ENCODE results near the gene WHRN. TPM values are rescaled to one million over a fixed set of nuclear protein-coding genes. Genes with fewer than 3 reads are reported as not detected.

Gene WHRN
- total RNA-seq, 4 donors from 2014 or later = 3.7 to 13.2 (median 6.0) TPM

DNA sequence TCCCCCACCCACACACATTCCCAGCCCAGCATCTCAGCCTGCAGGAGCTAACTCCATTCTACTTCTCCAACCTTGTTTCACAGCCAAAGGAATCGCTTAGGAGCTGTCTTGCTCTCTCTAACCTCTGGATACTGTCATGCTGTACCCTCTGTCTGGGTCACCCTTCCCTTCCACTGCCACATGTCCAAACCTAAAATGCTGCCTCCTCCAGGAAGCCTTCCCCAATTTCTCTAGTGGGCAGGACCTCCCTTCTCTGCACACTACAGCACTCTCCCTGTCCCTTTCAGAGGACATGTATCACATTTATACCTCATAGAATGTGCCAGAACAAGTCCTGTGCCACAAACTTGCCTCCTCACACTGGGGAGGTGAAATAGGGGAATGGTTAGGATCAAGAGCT is 30.8 kb downstream of the WHRN start:
- H3K36me3 ChIP-seq = peaks cover 0 to 9% (median 0%) of the 10 kb centered on the region in 3 donors
- H3K27me3 ChIP-seq = no peaks in the 10 kb centered on the region
- no peak overlapping the region for H3K4me3 ChIP-seq
- no peak for DNase-seq (ENCODE audit: low spot score in 2 of 2)
- peaks cover 0 to 4% (median 0%) of the 10 kb centered on the region in 4 donors for H3K9me3 ChIP-seq
- no peak overlapping the region for H3K27ac ChIP-seq
- no peaks in the 10 kb centered on the region for H3K4me1 ChIP-seq
- TF ChIP-seq POLR2A (IDR thresholded peaks at IDR 0.05) (no peak), EP300 (IDR thresholded peaks at IDR 0.05) (no peak)
- TF ChIP-seq, protein P1, sequence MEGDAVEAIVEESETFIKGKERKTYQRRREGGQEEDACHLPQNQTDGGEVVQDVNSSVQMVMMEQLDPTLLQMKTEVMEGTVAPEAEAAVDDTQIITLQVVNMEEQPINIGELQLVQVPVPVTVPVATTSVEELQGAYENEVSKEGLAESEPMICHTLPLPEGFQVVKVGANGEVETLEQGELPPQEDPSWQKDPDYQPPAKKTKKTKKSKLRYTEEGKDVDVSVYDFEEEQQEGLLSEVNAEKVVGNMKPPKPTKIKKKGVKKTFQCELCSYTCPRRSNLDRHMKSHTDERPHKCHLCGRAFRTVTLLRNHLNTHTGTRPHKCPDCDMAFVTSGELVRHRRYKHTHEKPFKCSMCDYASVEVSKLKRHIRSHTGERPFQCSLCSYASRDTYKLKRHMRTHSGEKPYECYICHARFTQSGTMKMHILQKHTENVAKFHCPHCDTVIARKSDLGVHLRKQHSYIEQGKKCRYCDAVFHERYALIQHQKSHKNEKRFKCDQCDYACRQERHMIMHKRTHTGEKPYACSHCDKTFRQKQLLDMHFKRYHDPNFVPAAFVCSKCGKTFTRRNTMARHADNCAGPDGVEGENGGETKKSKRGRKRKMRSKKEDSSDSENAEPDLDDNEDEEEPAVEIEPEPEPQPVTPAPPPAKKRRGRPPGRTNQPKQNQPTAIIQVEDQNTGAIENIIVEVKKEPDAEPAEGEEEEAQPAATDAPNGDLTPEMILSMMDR (IDR thresholded peaks at IDR 0.05) = no peak
- WGBS, 2 donors = 82 to 100% methylated on average over 1 of the region's 1 CpG

GRCh38 chr9:114473447-114473801 is 31.8 kb downstream of the WHRN start:
- 87 to 91% methylated on average over 3 of the region's 3 CpGs for WGBS, 2 donors
- Histone ChIP-seq H3K27me3 (no peaks in the 10 kb centered on the region), H3K27ac (no peak overlapping the region), H3K9me3 (peaks cover 0 to 6% (median 0%) of the 10 kb centered on the region in 4 donors), H3K4me3 (no peak overlapping the region), H3K36me3 (peaks cover 0 to 10% (median 0%) of the 10 kb centered on the region in 3 donors), H3K4me1 (no peaks in the 10 kb centered on the region)
- TF ChIP-seq, protein P1 (IDR thresholded peaks at IDR 0.05) = no peak
- TF ChIP-seq EP300 (IDR thresholded peaks at IDR 0.05) (no peak), POLR2A (IDR thresholded peaks at IDR 0.05) (no peak)
- no peak for DNase-seq (ENCODE audit: low spot score in 2 of 2)

GRCh38 chr9:114472765-114473446 is 32.4 kb downstream of the WHRN start:
- peaks cover 0 to 6% (median 0%) of the 10 kb centered on the region in 4 donors for H3K9me3 ChIP-seq
- H3K36me3 ChIP-seq = peaks cover 0 to 10% (median 0%) of the 10 kb centered on the region in 3 donors
- TF ChIP-seq, protein P1 (IDR thresholded peaks at IDR 0.05) = no peak
- TF ChIP-seq POLR2A (IDR thresholded peaks at IDR 0.05) = no peak
- no peak for TF ChIP-seq EP300 (IDR thresholded peaks at IDR 0.05)
- no peaks in the 10 kb centered on the region for H3K27me3 ChIP-seq
- DNase-seq (ENCODE audit: low spot score in 2 of 2) = no peak
- no peak overlapping the region for H3K4me3 ChIP-seq
- H3K27ac ChIP-seq = no peak overlapping the region
- H3K4me1 ChIP-seq = no peaks in the 10 kb centered on the region
- 74 to 84% methylated on average over 10 to 11 of the region's 12 CpGs for WGBS, 2 donors

DNA sequence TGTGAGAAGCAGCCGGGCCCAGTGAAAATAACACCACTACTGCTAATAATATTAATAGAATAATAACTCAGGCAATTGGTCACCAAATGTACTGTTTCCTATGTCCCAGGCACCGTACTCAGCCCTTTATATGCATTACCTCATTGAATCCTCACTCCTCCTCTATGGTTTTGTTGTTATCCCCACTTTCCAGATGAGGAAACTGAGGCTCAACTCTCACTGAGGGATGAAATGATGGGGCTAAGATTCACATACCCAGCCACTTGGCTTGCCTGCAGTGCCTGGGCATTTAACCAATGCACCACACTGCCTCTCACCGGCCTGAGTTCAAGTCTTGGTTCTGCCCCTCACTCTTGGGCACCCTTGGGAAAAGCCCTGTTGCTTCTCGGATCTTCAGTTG is 34.1 kb downstream of the WHRN start:
- no peak overlapping the region for H3K4me3 ChIP-seq
- no peak for DNase-seq (ENCODE audit: low spot score in 2 of 2)
- H3K9me3 ChIP-seq = peaks cover 0 to 6% (median 0%) of the 10 kb centered on the region in 4 donors
- H3K36me3 ChIP-seq = peaks cover 0 to 10% (median 0%) of the 10 kb centered on the region in 3 donors
- H3K27me3 ChIP-seq = no peaks in the 10 kb centered on the region
- H3K4me1 ChIP-seq = no peaks in the 10 kb centered on the region
- 80 to 89% methylated on average over 4 of the region's 4 CpGs for WGBS, 2 donors
- no peak overlapping the region for H3K27ac ChIP-seq
- no peak for TF ChIP-seq POLR2A (IDR thresholded peaks at IDR 0.05)
- TF ChIP-seq, protein P1 (IDR thresholded peaks at IDR 0.05) = no peak
- no peak for TF ChIP-seq EP300 (IDR thresholded peaks at IDR 0.05)

GRCh38 chr9:114470581-114470980 is 34.7 kb downstream of the WHRN start:
- H3K27me3 ChIP-seq = no peaks in the 10 kb centered on the region
- no peak for TF ChIP-seq POLR2A (IDR thresholded peaks at IDR 0.05)
- no peaks in the 10 kb centered on the region for H3K4me1 ChIP-seq
- no peak overlapping the region for H3K27ac ChIP-seq
- peaks cover 0 to 6% (median 0%) of the 10 kb centered on the region in 4 donors for H3K9me3 ChIP-seq
- DNase-seq (ENCODE audit: low spot score in 2 of 2) = no peak
- WGBS, 2 donors = 87 to 90% methylated on average over 6 of the region's 6 CpGs
- peaks cover 0 to 10% (median 0%) of the 10 kb centered on the region in 3 donors for H3K36me3 ChIP-seq
- no peak overlapping the region for H3K4me3 ChIP-seq

Data from tibial nerve (tissue), 4 donors.